Activated CD4-positive, CD25-positive, alpha-beta regulatory T cell treated with anti-CD3 and anti-CD28 coated beads, Interleukin-2, amount 50 U/mL, for 16 hours (primary cell): Measurements from ENCODE around the gene GBGT1.
"Not testable (repeated sequence)": the region's sequence is repeated elsewhere in the genome, so short reads cannot be mapped to it uniquely, and the experiment has no call there.

Experiments used
- DNase-seq: peaks from one replicate; pipeline ENCODE4 v3.0.0-alpha.2; 2020; ENCODE audit warnings: low read depth, low spot score

GBGT1 gene

GRCh38 chr9:133163504-133164172, at the start of gene GBGT1:
Gene GBGT1 (minus strand): TSS chr9:133163914. CDS start chr9:133162412, 1,502 bp downstream.
- no peak for DNase-seq

- DNase-seq: no peak
Measured at GRCh38 chr9:133210609-133211008, 46.9 kb upstream of the GBGT1 start.

GRCh38 chr9:133210202-133210532, 46.5 kb upstream of the GBGT1 start:
- no peak for DNase-seq

- not testable (repeated sequence) for DNase-seq
Measured at GRCh38 chr9:133209327-133210201, 45.9 kb upstream of the GBGT1 start.

- DNase-seq: not testable (repeated sequence)
Measured at GRCh38 chr9:133208880-133209300, 45.2 kb upstream of the GBGT1 start, which contains the start of gene OBP2B. Gene OBP2B (minus strand): TSS chr9:133209250. CDS start chr9:133209199, 51 bp downstream.

- not testable (repeated sequence) for DNase-seq
Measured at GRCh38 chr9:133208171-133208879, 44.6 kb upstream of the GBGT1 start.

- no peak for DNase-seq
Measured at GRCh38 chr9:133207540-133208170, 43.9 kb upstream of the GBGT1 start.

GRCh38 chr9:133207021-133207531, 43.4 kb upstream of the GBGT1 start:
- DNase-seq: no peak

- no peak for DNase-seq
Measured at GRCh38 chr9:133205996-133206931, 42.5 kb upstream of the GBGT1 start.

- not testable (repeated sequence) for DNase-seq
Measured at GRCh38 chr9:133205481-133205887, 41.8 kb upstream of the GBGT1 start.

GRCh38 chr9:133204993-133205336, 41.3 kb upstream of the GBGT1 start:
- no peak for DNase-seq

GRCh38 chr9:133204335-133204992, 40.8 kb upstream of the GBGT1 start:
- no peak for DNase-seq

- no peak for DNase-seq
Measured at GRCh38 chr9:133203506-133204075, 39.9 kb upstream of the GBGT1 start.

- DNase-seq: no peak
Measured at GRCh38 chr9:133202688-133203453, 39.2 kb upstream of the GBGT1 start.

- DNase-seq: no peak
Measured at GRCh38 chr9:133202145-133202513, 38.4 kb upstream of the GBGT1 start.

GRCh38 chr9:133201424-133202144, 37.9 kb upstream of the GBGT1 start:
- no peak for DNase-seq

- no peak for DNase-seq
Measured at GRCh38 chr9:133200631-133201030, 36.9 kb upstream of the GBGT1 start.

- no peak for DNase-seq
Measured at GRCh38 chr9:133199648-133200321, 36.1 kb upstream of the GBGT1 start.
